ENCODE results near the gene METTL13.

The METTL13 gene

GRCh38 chr1:171805395-171806115 is 24.1 kb downstream of the METTL13 start:
- DNase-seq, result no peak

- no peak for DNase-seq
These were observed 26.1 kb downstream of the METTL13 start for GRCh38 chr1:171807556-171807955.

GRCh38 chr1:171809834-171810233 is 28.4 kb downstream of the METTL13 start:
- DNase-seq, result no peak

GRCh38 chr1:171811672-171812071 is 30.2 kb downstream of the METTL13 start:
- no peak for DNase-seq

- peak; percentile 41 for DNase-seq
These were observed 33.2 kb downstream of the METTL13 start for GRCh38 chr1:171814692-171815091.

- no peak for DNase-seq
These were observed 34.9 kb downstream of the METTL13 start for GRCh38 chr1:171816300-171816901.

GRCh38 chr1:171817511-171818265 is 36.2 kb downstream of the METTL13 start:
- DNase-seq, result no peak

GRCh38 chr1:171819946-171820345 is 38.5 kb downstream of the METTL13 start:
- no peak for DNase-seq

GRCh38 chr1:171826973-171827372 is 45.5 kb downstream of the METTL13 start:
- DNase-seq, result no peak

GRCh38 chr1:171828794-171829193 is 47.3 kb downstream of the METTL13 start:
- DNase-seq, result no peak

- DNase-seq, result no peak
These were observed 51.8 kb downstream of the METTL13 start for GRCh38 chr1:171833091-171833825.

GRCh38 chr1:171834821-171835220 is 53.4 kb downstream of the METTL13 start:
- DNase-seq, result no peak

GRCh38 chr1:171835891-171836290 is 54.4 kb downstream of the METTL13 start:
- DNase-seq, result no peak

GRCh38 chr1:171841050-171841910 is 59.8 kb downstream of the METTL13 start, which contains the start of gene DNM3:
Gene DNM3, plus strand, starts transcription at chr1:171841498. Its CDS starts 159 bp downstream, at chr1:171841657.
- peak; percentile 91 for DNase-seq

GRCh38 chr1:171841931-171842761 is 60.7 kb downstream of the METTL13 start:
- DNase-seq, result peak; percentile 35

- DNase-seq, result no peak
These were observed 62.9 kb downstream of the METTL13 start for GRCh38 chr1:171844381-171844780.

- DNase-seq, result no peak
These were observed 64.5 kb downstream of the METTL13 start for GRCh38 chr1:171845998-171846397.
